ENCODE data around the gene MEX3C.

DNA sequence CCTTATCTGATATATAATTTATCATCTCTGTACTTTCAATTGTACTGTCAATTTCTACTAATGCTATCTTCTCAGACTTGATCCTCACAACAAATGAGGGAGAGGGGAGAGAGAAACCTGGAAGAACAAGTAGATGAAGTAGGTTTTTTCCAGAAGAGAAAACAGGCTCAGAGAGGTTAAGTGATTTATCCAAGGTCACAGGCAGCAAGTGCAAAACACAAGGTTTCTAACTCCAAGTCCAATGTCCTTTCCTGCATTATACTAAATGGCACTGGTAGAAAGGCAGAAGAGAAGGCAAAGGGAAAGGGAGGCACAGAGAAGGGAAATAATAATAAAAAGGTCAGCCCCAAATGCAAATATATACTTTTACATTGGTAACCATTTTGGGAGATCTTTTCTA is 7.5 kb downstream of the MEX3C start:
- TF ChIP-seq, protein P1, sequence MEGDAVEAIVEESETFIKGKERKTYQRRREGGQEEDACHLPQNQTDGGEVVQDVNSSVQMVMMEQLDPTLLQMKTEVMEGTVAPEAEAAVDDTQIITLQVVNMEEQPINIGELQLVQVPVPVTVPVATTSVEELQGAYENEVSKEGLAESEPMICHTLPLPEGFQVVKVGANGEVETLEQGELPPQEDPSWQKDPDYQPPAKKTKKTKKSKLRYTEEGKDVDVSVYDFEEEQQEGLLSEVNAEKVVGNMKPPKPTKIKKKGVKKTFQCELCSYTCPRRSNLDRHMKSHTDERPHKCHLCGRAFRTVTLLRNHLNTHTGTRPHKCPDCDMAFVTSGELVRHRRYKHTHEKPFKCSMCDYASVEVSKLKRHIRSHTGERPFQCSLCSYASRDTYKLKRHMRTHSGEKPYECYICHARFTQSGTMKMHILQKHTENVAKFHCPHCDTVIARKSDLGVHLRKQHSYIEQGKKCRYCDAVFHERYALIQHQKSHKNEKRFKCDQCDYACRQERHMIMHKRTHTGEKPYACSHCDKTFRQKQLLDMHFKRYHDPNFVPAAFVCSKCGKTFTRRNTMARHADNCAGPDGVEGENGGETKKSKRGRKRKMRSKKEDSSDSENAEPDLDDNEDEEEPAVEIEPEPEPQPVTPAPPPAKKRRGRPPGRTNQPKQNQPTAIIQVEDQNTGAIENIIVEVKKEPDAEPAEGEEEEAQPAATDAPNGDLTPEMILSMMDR (conservative IDR thresholded peaks at IDR 0.05; ENCODE audit: low read depth, low read length) = no peak
- no peak for TF ChIP-seq EZH2 (IDR thresholded peaks at IDR 0.05; ENCODE audit: low read length, unreplicated experiment)
